Measurements from ENCODE around the gene ZCCHC7.

DNA sequence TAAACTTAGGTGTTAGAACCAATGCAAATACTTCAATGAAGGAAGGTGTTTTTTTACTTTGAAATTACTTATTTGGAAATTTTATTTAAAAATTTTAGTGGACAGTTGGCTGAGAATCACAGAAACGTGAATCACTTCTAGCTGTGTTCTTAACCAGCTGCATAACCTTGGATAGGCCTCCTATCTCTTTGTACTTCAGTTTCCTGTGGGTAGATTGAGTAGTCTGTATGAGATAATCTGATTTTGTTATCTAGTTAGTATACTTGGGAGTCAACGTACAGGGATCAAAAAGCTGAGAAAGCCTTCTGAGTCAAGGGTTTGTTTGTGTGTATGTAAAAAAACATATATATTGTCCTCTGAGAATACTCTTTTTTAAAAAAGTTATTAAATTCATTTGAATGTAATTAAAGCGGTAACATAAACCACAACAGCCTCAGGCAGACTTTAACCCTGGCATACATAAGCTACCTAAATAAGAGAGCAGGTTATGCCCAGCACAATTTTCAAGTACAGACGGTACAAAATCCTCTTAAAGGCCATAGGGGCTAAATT is 38.1 kb upstream of the ZCCHC7 start:
- TF ChIP-seq CTCF (conservative IDR thresholded peaks at IDR 0.05) (no peak), ZFX (IDR thresholded peaks at IDR 0.05) (no peak)

Data from C4-2B (cell line).